Measurements from ENCODE around the gene GALNT10. TPM values are rescaled to one million over a fixed set of nuclear protein-coding genes. Genes with fewer than 3 reads are reported as not detected.

The GALNT10 gene
- total RNA-seq, 1 experiment from 2014 or later = 33.2 TPM

DNA sequence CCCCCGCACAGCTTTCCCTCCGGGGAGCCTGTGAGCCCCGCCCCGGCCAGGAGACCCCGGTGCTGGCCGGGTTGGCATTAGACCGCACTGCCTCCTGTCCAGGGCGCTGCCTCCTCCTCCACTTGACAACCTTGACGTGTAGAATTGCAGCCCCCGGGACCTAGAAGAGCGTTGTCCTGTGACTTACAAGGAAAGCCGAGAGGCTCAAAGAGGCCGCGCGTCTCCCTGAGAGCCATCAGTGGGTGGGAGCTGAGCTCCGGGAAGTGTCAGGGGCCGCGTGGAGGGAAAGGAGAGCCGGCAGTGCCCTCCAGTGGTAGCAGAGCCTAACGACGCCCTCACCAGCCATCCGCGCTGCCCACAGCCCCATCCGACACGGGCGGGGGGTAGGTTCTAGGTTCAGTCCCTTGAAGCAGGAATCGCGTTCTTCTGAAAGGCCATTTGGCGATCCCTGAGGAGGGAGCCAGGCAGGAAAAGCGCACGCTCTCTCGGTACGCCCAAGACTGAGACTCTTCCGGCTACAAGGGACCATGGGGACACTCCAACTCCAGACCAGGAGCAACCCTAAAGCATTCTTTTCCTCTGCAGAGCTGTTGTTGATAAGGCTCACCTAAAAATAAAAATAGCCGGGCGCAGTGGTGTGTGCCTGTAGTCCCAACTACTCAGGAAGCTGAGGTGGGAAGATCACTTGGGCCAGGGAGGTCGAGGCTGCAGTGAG, 214.7 kb downstream of the GALNT10 start:
- peak; percentile 75 for DNase-seq (ENCODE audit: low spot score)

DNA sequence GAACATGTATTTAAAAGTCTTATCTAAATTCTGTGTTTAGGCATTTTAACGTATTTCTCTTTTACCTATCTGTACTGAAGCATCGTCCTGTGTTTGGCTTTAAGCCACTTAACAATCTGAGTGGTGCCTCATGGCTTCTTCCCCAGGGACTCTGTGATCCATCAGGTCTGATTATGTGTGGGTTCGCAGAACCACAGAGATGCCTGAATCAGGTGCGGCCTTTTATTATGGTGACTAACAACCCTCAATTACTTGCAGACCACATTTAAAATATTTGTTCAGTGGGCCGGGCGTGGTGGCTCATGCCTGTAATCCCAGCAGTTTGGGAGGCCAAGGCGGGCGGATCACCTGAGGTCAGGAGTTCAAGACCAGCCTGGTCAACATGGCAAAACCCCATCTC, 215.7 kb downstream of the GALNT10 start:
- peak; percentile 57 for DNase-seq (ENCODE audit: low spot score)

DNA sequence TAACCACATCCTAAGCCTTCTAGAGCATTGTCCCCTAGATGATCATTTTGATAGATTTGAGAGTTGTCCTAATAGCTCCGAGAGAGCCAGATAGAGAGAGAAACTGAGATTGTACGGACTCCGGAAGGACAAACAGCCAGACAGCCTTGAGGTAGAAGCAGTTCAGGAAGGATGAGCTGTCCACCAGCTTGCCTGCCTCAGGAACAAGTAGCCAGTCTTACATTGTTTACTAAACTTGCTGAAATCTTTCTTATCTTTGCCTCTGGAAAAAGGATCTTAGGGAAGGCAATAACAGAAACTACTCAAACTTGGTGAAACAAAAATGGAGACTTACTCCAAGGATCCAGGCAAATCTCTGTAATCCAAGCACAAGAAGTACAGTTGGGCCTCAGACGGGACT, 216.3 kb downstream of the GALNT10 start:
- no peak for DNase-seq (ENCODE audit: low spot score)

DNA sequence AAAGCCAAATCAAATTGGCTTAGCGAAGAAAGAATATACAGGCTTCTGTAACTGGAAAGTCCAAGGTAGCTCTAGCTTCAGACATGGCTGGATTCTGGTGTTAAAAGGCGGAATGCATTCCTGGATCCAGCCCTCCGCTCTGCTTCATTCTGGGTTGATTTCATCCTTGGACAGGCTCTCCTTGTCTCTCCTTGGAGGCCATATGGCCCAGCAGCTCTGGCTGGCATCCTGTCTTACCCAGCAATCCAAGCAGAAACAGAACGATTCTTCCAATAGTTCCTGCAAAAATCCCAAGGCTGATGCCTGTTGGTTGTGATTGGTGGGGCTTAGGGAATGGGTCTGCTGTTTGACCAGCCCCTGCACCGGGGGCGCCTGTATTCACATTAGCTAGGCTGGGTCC, 218.3 kb downstream of the GALNT10 start:
- no peak for DNase-seq (ENCODE audit: low spot score)

DNA sequence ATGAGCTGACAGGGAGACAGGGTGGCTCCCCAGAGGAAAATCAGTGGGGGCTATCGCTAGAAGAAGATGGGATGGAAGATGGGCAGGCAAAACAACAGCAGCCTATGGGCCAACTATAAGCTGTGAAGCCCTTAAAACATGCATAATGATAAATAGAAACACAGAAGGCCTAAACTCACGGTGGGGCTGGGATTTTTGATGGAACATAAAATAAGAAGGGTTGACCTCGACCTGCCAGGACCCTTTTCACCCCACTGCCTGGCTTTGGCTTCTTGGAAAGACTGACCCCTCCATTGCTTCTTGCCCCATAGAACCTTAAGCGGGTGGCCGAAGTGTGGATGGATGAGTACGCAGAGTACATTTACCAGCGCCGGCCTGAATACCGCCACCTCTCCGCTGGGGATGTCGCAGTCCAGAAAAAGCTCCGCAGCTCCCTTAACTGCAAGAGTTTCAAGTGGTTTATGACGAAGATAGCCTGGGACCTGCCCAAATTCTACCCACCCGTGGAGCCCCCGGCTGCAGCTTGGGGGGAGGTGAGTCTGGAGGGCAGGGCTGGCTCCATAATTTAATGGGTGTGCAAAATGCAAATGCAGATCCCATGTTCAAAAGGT, 218.8 kb downstream of the GALNT10 start:
- no peak for DNase-seq (ENCODE audit: low spot score)

DNA sequence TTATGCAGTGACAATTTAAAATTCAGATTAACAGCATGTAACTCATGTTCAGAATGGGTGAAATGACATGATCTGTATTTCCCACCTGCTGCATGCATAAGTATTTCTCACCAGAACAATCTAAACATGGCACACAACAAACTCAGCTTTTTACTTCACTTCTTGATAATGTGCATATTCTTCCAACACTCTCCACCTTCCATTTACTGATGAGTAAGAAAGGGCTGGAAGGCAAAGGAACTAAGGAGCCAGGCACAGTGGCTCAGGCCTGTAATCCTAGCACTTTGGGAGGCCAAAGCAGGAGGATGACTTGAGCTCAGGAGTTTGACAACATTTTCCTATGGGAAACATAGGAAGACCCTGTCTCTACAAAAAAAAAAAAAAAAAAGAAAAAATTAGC, 219.5 kb downstream of the GALNT10 start:
- no peak for DNase-seq (ENCODE audit: low spot score)

DNA sequence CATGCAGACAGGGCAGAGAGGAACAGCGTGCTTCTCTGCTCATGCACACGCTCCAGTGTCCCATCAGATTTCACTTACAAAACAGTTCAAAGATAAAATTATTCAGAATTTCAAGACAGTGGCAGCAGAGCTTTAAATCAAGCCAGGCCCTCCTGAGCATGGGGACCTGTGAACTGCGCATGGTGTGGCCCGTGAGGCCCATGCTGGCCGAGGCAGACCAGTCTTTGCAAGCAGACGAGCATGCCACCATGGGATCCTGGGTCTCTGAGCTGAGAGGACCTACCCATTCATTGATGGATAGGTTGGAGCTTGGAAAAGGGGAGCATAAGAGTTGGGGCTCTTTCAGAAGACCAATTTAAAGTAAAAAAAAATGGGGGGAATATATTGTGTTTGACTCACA, 220.3 kb downstream of the GALNT10 start:
- DNase-seq (ENCODE audit: low spot score) = no peak

DNA sequence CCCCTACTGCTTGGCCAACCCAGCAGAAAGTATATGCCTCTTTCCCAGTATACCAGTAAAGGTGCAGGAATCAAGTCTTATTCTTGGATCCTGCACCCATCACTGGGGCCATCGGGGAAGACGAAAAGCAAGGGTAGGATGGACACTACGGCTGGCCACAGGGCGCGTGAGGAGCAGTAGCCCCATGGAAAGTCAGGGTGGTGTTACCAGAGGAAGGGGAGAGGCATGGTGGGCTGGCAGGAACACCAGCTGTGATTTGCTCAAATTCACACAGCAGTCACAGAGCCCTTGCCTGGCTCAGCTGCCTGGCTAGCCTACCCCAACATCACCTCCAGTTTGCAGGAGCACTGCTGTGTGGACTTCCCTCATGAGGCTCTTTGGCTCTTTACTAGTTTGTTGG, 220.8 kb downstream of the GALNT10 start:
- no peak for DNase-seq (ENCODE audit: low spot score)

DNA sequence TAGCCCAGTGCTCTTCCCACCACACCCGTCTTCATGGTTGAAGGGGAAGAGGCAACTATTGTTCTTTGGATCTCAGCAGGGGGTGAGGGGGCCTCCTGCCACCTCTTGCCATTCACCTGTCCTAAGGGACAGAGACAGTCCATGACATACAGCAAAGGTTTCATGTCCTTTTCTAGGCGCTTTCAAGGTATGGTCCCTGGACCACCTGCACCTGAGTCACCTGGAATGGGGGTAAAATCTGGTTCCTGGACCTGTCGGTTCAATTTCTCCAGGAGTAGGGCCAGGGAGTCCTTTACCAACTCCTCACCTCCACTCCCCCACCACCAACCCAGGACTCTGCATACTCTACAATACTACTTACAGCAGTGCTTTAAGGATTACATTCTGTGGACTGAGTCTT, 221.8 kb downstream of the GALNT10 start:
- no peak for DNase-seq (ENCODE audit: low spot score)

DNA sequence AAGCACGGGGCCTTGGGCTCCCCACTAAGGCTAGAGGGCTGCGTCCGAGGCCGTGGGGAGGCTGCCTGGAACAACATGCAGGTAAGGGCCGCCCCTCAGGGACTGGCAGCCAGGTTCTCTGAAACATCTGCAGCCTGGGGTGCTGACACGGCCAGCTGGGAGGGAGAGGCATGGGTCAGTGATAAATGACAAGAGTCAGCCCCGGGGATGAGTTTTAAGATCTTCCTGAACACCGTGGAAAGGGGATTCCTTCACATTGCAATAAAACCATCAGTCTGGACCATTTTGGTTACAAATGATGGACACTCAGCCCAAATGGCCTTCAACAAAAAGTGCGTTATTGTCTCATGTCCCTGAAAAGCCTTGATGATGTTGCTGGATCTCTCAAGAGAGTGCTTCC, 222.4 kb downstream of the GALNT10 start:
- no peak for DNase-seq (ENCODE audit: low spot score)

DNA sequence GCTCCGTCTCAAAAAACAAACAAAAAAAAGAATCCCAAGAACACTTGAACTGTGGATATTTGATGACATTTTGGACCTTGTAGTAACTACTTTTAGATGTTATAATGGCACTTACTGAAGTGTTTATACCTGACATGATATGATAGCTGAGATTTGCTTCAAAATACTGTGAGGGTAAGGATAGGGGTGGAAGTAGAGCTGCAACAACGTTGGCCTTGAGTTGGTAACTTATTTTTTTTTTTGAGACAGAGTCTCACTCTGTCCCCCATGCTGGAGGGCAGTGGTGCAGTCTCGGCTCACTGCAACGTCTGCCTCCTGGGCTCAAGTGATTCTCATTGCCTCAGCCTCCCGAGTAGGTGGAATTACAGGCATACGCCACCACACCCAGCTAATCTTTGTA, 224.6 kb downstream of the GALNT10 start:
- no peak for DNase-seq (ENCODE audit: low spot score)

DNA sequence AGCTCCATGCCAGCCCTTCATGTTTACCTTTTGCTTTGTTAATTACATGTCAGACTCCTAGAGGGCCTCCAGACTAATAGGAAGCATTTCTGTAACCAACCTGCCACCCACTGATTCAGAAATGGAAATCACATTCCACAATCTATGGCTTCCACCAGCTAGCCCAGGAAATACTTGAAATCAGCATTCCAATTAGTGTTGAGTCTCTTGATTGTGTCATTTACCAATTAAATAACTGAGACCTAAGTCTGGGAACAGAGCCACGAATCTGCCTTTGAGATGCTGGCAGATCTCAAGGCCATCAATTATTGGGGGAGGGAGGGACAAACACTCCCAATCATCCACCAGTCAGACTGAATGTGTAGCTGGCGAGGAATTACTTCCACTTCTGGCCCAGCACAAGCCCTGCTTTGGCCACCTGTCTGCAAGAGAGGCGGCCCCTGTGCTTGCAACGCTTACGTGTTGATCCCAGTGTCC, 227.8 kb downstream of the GALNT10 start:
- no peak for DNase-seq (ENCODE audit: low spot score)

DNA sequence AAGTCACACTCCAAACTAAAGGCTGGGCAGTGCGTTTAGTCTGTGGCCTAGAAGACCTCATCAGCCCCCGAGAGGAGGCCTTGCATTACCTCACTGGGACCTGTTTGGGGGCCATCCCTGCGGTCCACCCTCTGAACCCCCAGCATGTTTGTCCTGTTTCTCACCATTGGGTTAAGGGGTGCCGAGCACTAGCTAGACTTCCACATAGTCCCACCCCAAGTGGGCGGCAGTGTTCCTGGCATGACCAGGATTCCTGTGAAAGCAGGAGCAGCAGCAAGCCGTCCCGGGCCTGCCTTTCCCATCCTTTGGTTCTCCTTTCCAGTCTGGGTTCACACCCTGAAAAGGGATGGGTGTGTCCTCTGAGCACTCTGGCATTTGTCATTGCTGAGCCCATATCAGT, 228.7 kb downstream of the GALNT10 start:
- DNase-seq (ENCODE audit: low spot score) = no peak

DNA sequence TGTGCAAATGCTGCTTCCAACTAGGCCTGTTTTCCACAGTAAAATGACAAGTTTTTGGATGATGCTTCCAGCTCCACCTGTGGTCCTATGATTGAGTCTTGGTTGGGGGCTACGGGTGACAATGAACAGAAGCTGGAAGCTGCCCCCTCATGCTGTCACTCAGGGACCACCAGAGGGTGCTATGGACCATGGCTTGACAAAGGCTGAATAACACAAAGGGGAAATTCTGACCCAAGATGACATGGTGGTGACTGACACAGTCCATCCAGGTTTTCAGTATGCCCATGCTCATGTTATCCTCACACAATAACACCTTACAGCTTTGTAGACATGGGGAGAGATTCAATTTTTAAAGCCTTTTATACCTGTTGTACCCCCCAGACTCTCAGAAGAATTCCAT, 231.3 kb downstream of the GALNT10 start:
- no peak for DNase-seq (ENCODE audit: low spot score)

DNA sequence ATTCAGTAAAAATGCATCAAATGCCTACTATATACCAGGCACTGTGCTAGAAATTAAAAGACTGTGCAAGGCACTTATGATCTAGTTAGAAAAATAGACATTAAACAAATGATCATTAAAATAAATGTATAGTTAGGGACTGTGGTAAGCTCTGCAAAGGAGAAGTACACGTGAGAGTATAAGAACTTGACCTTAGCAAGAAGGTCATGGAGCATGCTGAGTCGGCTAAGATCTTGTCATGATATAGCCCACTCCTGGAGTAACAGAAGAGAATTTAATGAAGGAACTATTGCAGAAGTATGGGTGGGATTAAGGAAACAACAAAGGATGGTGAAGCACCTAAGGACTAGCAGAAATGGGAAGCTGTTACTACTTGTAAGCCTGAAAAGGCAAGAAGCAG, 231.8 kb downstream of the GALNT10 start:
- DNase-seq (ENCODE audit: low spot score) = no peak

DNA sequence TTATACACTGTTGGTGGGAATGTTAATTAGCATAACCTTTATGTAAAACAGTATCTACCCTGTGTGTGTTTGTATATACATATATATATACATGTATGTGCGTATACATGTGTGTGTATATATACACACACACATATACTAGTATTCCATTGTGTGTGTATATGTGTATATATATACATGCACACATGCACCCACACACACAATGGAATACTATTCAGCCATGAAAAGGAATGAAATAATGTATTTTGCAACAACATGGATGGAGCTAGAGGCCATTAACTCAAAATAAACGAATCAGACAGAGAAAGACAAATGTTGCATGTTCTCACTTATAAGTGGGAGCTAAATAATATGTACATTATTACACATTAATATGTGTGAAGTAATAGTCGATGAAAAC, 237.7 kb downstream of the GALNT10 start:
- DNase-seq (ENCODE audit: low spot score) = no peak

DNA sequence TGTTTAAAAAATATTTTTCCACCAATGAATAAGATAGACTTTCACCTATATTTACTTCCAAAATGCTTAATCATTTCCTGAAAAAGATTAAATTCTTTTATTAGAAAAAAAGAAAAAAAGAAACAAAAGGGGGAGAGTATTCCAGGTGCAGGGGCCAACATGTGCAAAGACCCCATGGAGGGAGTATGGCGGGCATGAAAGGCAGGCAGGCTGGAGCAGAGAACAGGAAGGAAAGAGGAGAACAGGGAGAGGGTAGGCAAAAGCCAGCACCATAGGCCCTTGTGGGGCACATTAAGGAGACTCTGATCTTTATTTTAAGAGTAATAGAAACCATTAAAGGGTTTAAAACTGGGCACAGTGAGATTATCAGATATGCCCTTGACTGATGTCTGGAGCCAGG, 238.8 kb downstream of the GALNT10 start:
- DNase-seq (ENCODE audit: low spot score) = no peak

DNA sequence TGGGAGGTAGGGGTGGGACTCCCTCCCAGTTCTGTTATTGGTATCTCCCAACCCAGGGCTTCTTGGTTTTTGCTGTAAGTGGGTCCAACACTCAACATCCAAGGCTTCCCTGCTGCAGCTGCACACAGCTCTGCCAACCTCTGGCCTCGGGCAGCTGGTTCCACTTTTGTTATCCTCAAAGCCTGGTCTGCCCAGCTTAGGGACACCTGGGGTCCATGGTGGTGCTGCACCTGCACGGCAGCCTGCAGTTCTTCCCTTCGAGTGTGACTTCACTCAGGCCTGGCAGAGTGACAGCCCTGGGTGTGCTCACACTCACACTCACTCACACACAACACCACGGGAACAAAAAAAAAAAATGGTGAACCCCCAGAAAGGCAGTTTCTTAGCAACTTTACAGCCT, 239.9 kb downstream of the GALNT10 start:
- DNase-seq (ENCODE audit: low spot score) = no peak

DNA sequence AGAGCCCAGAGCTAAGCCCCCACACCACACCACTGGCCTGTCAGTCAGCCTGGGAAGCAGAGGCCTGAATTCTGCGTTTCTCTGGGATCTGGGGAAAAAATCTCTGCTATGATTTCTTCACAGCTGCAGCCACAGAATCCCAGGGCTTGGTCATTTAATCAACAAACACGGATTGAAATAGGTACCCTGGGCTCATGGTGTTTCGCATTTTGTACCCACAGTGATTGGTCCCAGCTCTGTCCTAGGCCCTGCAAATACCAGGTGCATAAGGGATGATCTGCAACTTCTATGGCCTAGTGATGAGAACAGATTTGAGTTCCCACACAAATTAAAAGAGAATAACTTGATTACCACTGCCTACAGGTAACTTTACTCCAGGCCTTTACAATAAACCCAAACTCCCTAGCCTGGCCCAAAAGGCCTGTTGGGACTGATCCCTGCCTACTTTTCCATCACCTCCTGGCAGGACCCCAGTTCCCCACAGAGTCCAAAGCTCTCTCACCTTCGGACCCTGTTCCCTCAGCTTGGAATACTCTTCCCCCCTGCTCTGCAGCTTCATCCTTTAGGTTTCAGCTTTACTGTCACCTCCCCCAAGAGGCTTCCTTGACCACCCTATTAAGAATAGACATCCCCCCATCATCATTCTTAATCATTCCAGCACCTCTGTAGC, 240.6 kb downstream of the GALNT10 start:
- DNase-seq (ENCODE audit: low spot score) = no peak

DNA sequence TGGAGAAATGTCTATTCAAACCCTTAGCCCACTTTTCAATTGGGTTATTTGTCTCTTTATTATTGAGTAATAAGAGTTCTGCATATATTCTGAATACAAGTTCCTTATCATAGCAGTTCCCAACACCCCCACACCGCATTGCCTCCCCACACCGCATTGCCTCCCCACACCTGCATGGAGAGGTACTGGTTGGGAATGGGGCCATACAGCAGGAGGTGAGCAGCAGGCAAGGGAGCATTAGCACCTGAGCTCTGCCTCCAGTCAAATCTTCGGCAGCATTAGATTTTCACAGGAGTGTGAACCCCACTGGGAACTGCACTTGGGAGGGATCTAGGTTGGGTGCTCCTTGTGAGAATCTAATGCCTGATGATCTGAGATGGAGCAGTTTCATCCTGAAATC, 244.7 kb downstream of the GALNT10 start:
- DNase-seq (ENCODE audit: low spot score) = no peak

DNA sequence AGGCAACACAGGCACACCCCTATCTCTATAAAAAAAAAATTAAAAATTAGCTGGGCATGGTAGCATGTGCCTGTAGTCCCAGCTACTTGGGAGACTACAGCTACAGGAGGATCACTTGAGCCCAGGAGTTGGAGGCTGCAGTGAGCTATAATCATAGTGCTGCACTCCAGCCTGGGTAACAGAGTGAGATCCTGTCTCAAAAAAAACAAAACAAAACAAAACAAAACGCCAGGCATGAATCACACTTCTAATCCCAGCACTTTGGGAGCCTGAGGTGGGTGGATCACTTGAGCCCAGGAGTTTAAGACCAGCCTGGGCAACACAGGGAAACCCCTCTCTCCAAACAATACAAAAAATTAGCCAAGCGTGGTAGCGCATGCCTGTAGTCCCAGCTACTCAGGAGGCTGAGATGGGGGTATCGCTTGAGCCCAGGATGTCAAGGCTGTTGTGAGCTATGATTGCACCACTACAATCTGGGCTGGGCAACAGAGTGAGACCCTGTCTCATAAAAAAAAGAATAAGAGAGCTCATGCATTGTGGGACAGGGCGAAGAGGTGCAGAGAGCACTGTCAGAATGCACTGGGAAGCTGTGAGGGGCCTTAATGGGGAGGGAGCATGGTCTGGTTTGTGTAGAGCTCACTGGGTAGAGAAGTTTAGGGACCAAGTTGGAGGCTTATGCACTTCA, 246.9 kb downstream of the GALNT10 start:
- no peak for DNase-seq (ENCODE audit: low spot score)

DNA sequence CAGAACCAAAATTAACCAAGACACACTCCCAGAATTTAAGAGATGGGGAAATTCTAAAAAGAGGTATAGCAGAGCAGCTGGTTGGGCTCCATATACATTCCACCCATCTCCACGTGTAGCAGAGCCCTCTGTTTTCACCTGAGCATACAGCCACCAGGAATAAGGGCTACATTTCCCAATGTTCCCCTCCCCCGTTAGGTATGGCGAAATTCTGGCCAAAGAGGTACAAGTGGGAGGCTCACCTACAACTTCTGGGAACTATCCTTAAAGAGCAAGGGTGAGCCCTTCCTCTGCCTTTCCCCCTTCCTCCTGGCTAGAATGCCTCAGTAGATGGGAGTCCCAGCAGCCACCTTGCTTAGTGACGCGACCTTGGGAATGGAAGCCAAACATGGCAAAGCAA, 250.0 kb downstream of the GALNT10 start:
- DNase-seq (ENCODE audit: low spot score) = no peak

DNA sequence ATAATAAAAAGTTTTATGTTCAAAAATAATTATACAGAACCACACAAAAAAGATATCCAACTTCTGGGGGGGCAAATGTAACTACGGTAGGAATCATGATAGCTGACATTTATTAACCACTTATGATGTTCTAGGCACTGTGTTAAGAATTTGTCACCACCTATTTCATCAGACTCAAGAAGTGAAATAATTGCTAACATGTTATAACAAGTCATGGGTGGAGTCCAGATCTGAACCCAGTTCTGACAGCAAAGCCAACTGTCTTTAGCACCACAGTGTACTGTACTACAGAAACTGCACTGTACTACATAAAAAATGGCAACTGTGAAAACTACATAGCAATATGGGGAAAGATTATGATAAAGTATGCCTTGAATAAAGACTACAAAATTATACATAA, 252.3 kb downstream of the GALNT10 start:
- DNase-seq (ENCODE audit: low spot score) = no peak

All from H4 (cell line).